ENCODE measurements around the gene FSCN2. TPM values are rescaled to one million over a fixed set of nuclear protein-coding genes. Genes with fewer than 3 reads are reported as not detected.
"Not testable (repeated sequence)": the region's sequence is repeated elsewhere in the genome, so short reads cannot be mapped to it uniquely, and the experiment has no call there.

The FSCN2 gene
- total and polyA plus RNA-seq, 7 experiments from 2014 or later = 0.56 to 1.6 (median 0.70) TPM; not detected in 2

GRCh38 chr17:81582341-81582740, 54.2 kb downstream of the FSCN2 start:
- ATAC-seq (no peak), DNase-seq (no peak)
- no peaks in the 10 kb centered on the region for H3K9me3 ChIP-seq (ENCODE audit: control insufficient read depth in 2 of 3, low read length in 3 of 3)
- ChIA-PET POLR2A (interaction anchor here (0.9 kb wide), 1 partner anchor 16 kb away, joined by 3 read pairs; no protein-coding TSS in a partner anchor), CTCF (no interaction called here)
- no peak overlapping the region for H3K27ac ChIP-seq (ENCODE audit: low read depth, low read length)
- H3K4me3 ChIP-seq (ENCODE audit: low read length) = no peak overlapping the region
- no peaks in the 10 kb centered on the region for H3K27me3 ChIP-seq (ENCODE audit: control insufficient read depth in 2 of 2, insufficient read depth in 2 of 2, low read length in 2 of 2)
- intact Hi-C loops (cut with micrococcal nuclease) = no loop called here
- Mint-ChIP-seq H3K27me3 (no peaks in the 10 kb centered on the region), H3K36me3 (peaks cover 2 to 51% (median 12%) of the 10 kb centered on the region in 5 donors), H3K9me3 (no peaks in the 10 kb centered on the region), H3K4me1 (peaks cover 4 to 22% (median 8%) of the 10 kb centered on the region in 7 donors), H3K4me3 (no peak overlapping the region), H3K27ac (no peak overlapping the region)
- peaks cover 0 to 81% (median 24%) of the 10 kb centered on the region in 3 experiments for H3K36me3 ChIP-seq (ENCODE audit: control insufficient read depth in 2 of 3, insufficient read depth in 3 of 3, low read length in 3 of 3)
- H3K4me1 ChIP-seq (ENCODE audit: control insufficient read depth in 2 of 2, insufficient read depth in 2 of 2, low read length in 2 of 2) = no peaks in the 10 kb centered on the region

GRCh38 chr17:81582749-81583148, 54.6 kb downstream of the FSCN2 start:
- no peak overlapping the region for H3K4me3 ChIP-seq (ENCODE audit: low read length)
- DNase-seq (no peak), ATAC-seq (no peak)
- H3K27ac ChIP-seq (ENCODE audit: low read depth, low read length) = no peak overlapping the region
- H3K9me3 Mint-ChIP-seq = no peaks in the 10 kb centered on the region
- H3K4me1 ChIP-seq (ENCODE audit: control insufficient read depth in 2 of 2, insufficient read depth in 2 of 2, low read length in 2 of 2) = no peaks in the 10 kb centered on the region
- no peaks in the 10 kb centered on the region for H3K9me3 ChIP-seq (ENCODE audit: control insufficient read depth in 2 of 3, low read length in 3 of 3)
- H3K27me3 Mint-ChIP-seq = no peaks in the 10 kb centered on the region
- POLR2A ChIA-PET = interaction anchor here (0.9 kb wide), 1 partner anchor 16 kb away, joined by 3 read pairs; no protein-coding TSS in a partner anchor
- no peak overlapping the region for H3K27ac Mint-ChIP-seq
- CTCF ChIA-PET = no interaction called here
- H3K36me3 ChIP-seq (ENCODE audit: control insufficient read depth in 2 of 3, insufficient read depth in 3 of 3, low read length in 3 of 3) = peaks cover 0 to 79% (median 24%) of the 10 kb centered on the region in 3 experiments
- peaks cover 0 to 48% (median 12%) of the 10 kb centered on the region in 5 donors for H3K36me3 Mint-ChIP-seq
- no peak overlapping the region for H3K4me3 Mint-ChIP-seq
- H3K27me3 ChIP-seq (ENCODE audit: control insufficient read depth in 2 of 2, insufficient read depth in 2 of 2, low read length in 2 of 2) = no peaks in the 10 kb centered on the region
- intact Hi-C loops (cut with micrococcal nuclease) = no loop called here
- peaks cover 2 to 18% (median 8%) of the 10 kb centered on the region in 7 donors for H3K4me1 Mint-ChIP-seq

- peaks cover 0 to 50% (median 18%) of the 10 kb centered on the region in 5 donors for H3K36me3 Mint-ChIP-seq
- ChIA-PET POLR2A (no interaction called here), CTCF (interaction anchor here (0.6 kb wide), 1 partner anchor 441 kb away, joined by 3 read pairs; no protein-coding TSS in a partner anchor)
- H3K27me3 Mint-ChIP-seq = no peaks in the 10 kb centered on the region
- H3K9me3 Mint-ChIP-seq = no peaks in the 10 kb centered on the region
- Histone ChIP-seq H3K9me3 (ENCODE audit: control insufficient read depth in 2 of 3, low read length in 3 of 3) (no peaks in the 10 kb centered on the region), H3K36me3 (ENCODE audit: control insufficient read depth in 2 of 3, insufficient read depth in 3 of 3, low read length in 3 of 3) (peaks cover 0 to 82% (median 24%) of the 10 kb centered on the region in 3 experiments), H3K27ac (ENCODE audit: low read depth, low read length) (no peak overlapping the region), H3K4me3 (ENCODE audit: low read length) (no peak overlapping the region), H3K4me1 (ENCODE audit: control insufficient read depth in 2 of 2, insufficient read depth in 2 of 2, low read length in 2 of 2) (no peaks in the 10 kb centered on the region), H3K27me3 (ENCODE audit: control insufficient read depth in 2 of 2, insufficient read depth in 2 of 2, low read length in 2 of 2) (no peaks in the 10 kb centered on the region)
- H3K4me1 Mint-ChIP-seq = peaks cover 0 to 12% (median 4%) of the 10 kb centered on the region in 7 donors
- H3K4me3 Mint-ChIP-seq = no peak overlapping the region
- intact Hi-C loops (cut with micrococcal nuclease) = no loop called here
- DNase-seq (no peak), ATAC-seq (no peak)
- H3K27ac Mint-ChIP-seq = no peak overlapping the region
Observed at GRCh38 chr17:81583589-81584342, 55.6 kb downstream of the FSCN2 start.

- H3K27ac ChIP-seq (ENCODE audit: low read depth, low read length); H3K27me3 Mint-ChIP-seq; H3K4me3 Mint-ChIP-seq; ATAC-seq; intact Hi-C loops (cut with micrococcal nuclease); H3K27me3 ChIP-seq (ENCODE audit: control insufficient read depth in 2 of 2, insufficient read depth in 2 of 2, low read length in 2 of 2); H3K9me3 Mint-ChIP-seq; H3K27ac Mint-ChIP-seq; H3K4me1 Mint-ChIP-seq; DNase-seq; H3K9me3 ChIP-seq (ENCODE audit: control insufficient read depth in 2 of 3, low read length in 3 of 3); CTCF ChIA-PET; H3K4me3 ChIP-seq (ENCODE audit: low read length); POLR2A ChIA-PET; H3K4me1 ChIP-seq (ENCODE audit: control insufficient read depth in 2 of 2, insufficient read depth in 2 of 2, low read length in 2 of 2): not testable (repeated sequence)
- peaks cover 0 to 51% (median 17%) of the 10 kb centered on the region in 5 donors for H3K36me3 Mint-ChIP-seq
- H3K36me3 ChIP-seq (ENCODE audit: control insufficient read depth in 2 of 3, insufficient read depth in 3 of 3, low read length in 3 of 3) = peaks cover 0 to 82% (median 24%) of the 10 kb centered on the region in 3 experiments
Observed at GRCh38 chr17:81584771-81585170, 56.6 kb downstream of the FSCN2 start.

GRCh38 chr17:81586096-81586495, 57.9 kb downstream of the FSCN2 start:
- POLR2A ChIA-PET = no interaction called here
- H3K9me3 Mint-ChIP-seq = no peaks in the 10 kb centered on the region
- intact Hi-C loops (cut with micrococcal nuclease) = no loop called here

More at GRCh38 chr17:81586096-81586495, 57.9 kb downstream of the FSCN2 start:
- no peak overlapping the region for H3K4me3 ChIP-seq (ENCODE audit: low read length)
- H3K27ac ChIP-seq (ENCODE audit: low read depth, low read length) = no peak overlapping the region
- H3K36me3 Mint-ChIP-seq = peaks cover 0 to 52% (median 17%) of the 10 kb centered on the region in 5 donors
- peaks cover 0 to 3% (median 0%) of the 10 kb centered on the region in 7 donors for H3K4me1 Mint-ChIP-seq
- ATAC-seq (no peak), DNase-seq (no peak)
- H3K9me3 ChIP-seq (ENCODE audit: control insufficient read depth in 2 of 3, low read length in 3 of 3) = no peaks in the 10 kb centered on the region
- H3K36me3 ChIP-seq (ENCODE audit: control insufficient read depth in 2 of 3, insufficient read depth in 3 of 3, low read length in 3 of 3) = peaks cover 0 to 85% (median 24%) of the 10 kb centered on the region in 3 experiments
- CTCF ChIA-PET = no interaction called here
- no peaks in the 10 kb centered on the region for H3K4me1 ChIP-seq (ENCODE audit: control insufficient read depth in 2 of 2, insufficient read depth in 2 of 2, low read length in 2 of 2)
- no peaks in the 10 kb centered on the region for H3K27me3 Mint-ChIP-seq
- no peak overlapping the region for H3K27ac Mint-ChIP-seq
- H3K4me3 Mint-ChIP-seq = no peak overlapping the region
- no peaks in the 10 kb centered on the region for H3K27me3 ChIP-seq (ENCODE audit: control insufficient read depth in 2 of 2, insufficient read depth in 2 of 2, low read length in 2 of 2)

Other genes with a start within 250 kb of the FSCN2 start
- 100 to 1,000 TPM in 1 of 5 experiments, 10 to 100 TPM in 4; 54.9 to 122 (median 86.5) TPM for gene SLC38A10, start 233.1 kb upstream of the FSCN2 start, total RNA-seq
- gene SLC38A10, start 233.1 kb upstream of the FSCN2 start, polyA plus RNA-seq = 10 to 100 TPM; 45.0 to 84.8 TPM
- gene BAHCC1, start 132.9 kb upstream of the FSCN2 start, total RNA-seq = 1 to 10 TPM in 1 of 5 experiments, under 1 TPM in 3, not detected in 1; 0.05 to 3.8 (median 0.68) TPM
- gene BAHCC1, start 132.9 kb upstream of the FSCN2 start, polyA plus RNA-seq = not detected
- 1,000 to 10,000 TPM in 4 of 5 experiments, 100 to 1,000 TPM in 1; 971 to 4,639 (median 1,185) TPM for gene ACTG1, start 15.6 kb upstream of the FSCN2 start, total RNA-seq
- gene ACTG1, start 15.6 kb upstream of the FSCN2 start, polyA plus RNA-seq = 1,000 to 10,000 TPM; 1,098 to 1,433 TPM
- gene FAAP100, start 24.0 kb downstream of the FSCN2 start, total RNA-seq = 10 to 100 TPM; 28.8 to 57.0 (median 43.6) TPM
- gene FAAP100, start 24.0 kb downstream of the FSCN2 start, polyA plus RNA-seq = 10 to 100 TPM in 1 of 2 donors, 1 to 10 TPM in 1; 9.0 to 20.1 TPM
- gene NPLOC4, start 108.7 kb downstream of the FSCN2 start, total RNA-seq = 100 to 1,000 TPM in 2 of 5 experiments, 10 to 100 TPM in 3; 77.7 to 125 (median 93.6) TPM
- 10 to 100 TPM; 47.8 to 68.6 TPM for gene NPLOC4, start 108.7 kb downstream of the FSCN2 start, polyA plus RNA-seq
- 1 to 10 TPM in 2 of 5 experiments, under 1 TPM in 3; 0.32 to 1.9 (median 0.51) TPM for gene TSPAN10, start 108.8 kb downstream of the FSCN2 start, total RNA-seq
- gene TSPAN10, start 108.8 kb downstream of the FSCN2 start, polyA plus RNA-seq = under 1 TPM; 0.33 to 0.98 TPM
- gene PDE6G, start 128.2 kb downstream of the FSCN2 start, total RNA-seq = 10 to 100 TPM in 1 of 5 experiments, 1 to 10 TPM in 4; 1.0 to 28.0 (median 1.9) TPM
- gene PDE6G, start 128.2 kb downstream of the FSCN2 start, polyA plus RNA-seq = 1 to 10 TPM; 2.0 to 2.6 TPM
- gene OXLD1, start 138.2 kb downstream of the FSCN2 start, total RNA-seq = 10 to 100 TPM; 35.9 to 61.9 (median 47.5) TPM
- 100 to 1,000 TPM; 108 to 123 TPM for gene OXLD1, start 138.2 kb downstream of the FSCN2 start, polyA plus RNA-seq
- gene CCDC137, start 138.4 kb downstream of the FSCN2 start, total RNA-seq = 10 to 100 TPM; 16.3 to 33.5 (median 27.1) TPM
- gene CCDC137, start 138.4 kb downstream of the FSCN2 start, polyA plus RNA-seq = 10 to 100 TPM; 10.0 to 26.0 TPM
- gene ARL16, start 155.4 kb downstream of the FSCN2 start, total RNA-seq = 10 to 100 TPM; 12.0 to 30.6 (median 30.1) TPM
- gene ARL16, start 155.4 kb downstream of the FSCN2 start, polyA plus RNA-seq = 10 to 100 TPM; 33.6 to 35.3 TPM
- gene HGS, start 155.6 kb downstream of the FSCN2 start, total RNA-seq = 100 to 1,000 TPM; 108 to 174 (median 153) TPM
- 10 to 100 TPM; 19.8 to 40.3 TPM for gene HGS, start 155.6 kb downstream of the FSCN2 start, polyA plus RNA-seq
- 10 to 100 TPM; 21.3 to 83.8 (median 26.6) TPM for gene MRPL12, start 175.0 kb downstream of the FSCN2 start, total RNA-seq
- 10 to 100 TPM; 46.3 to 51.7 TPM for gene MRPL12, start 175.0 kb downstream of the FSCN2 start, polyA plus RNA-seq
- gene SLC25A10, start 183.9 kb downstream of the FSCN2 start, total RNA-seq = 10 to 100 TPM in 1 of 5 experiments, 1 to 10 TPM in 4; 4.0 to 27.4 (median 6.2) TPM
- 1 to 10 TPM; 3.4 to 5.2 TPM for gene SLC25A10, start 183.9 kb downstream of the FSCN2 start, polyA plus RNA-seq

All from naive thymus-derived CD4-positive, alpha-beta T cell (primary cell).